ENCODE measurements around the gene PDE3B.

DNA sequence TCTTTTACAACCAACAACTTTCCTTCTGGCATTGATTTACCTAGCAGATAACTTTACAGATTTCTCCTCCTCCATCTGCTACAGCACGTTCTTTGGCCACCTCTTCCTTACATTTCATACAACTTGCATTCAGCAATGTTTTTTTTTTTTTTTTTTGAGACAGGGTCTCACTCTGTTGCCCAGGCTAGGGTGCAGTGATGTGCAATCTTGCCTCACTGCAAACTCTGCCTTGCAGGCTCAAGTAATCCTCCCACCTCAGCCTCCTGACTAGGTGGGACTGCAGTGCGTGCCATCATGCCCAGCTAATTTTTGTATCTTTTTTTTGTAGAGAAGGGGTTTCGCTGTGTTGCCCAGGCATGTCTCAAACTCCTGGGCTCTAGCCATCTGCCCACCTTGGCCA lies 6.5 kb downstream of the PDE3B start:
- TF ChIP-seq CTCF (IDR thresholded peaks at IDR 0.05) (no peak), EP300 (IDR thresholded peaks at IDR 0.05) (no peak), POLR2AphosphoS5 (IDR thresholded peaks at IDR 0.05) (no peak), POLR2A (IDR thresholded peaks at IDR 0.05; ENCODE audit: low read depth) (no peak)
